HG03521 (cell line): ENCODE measurements around the gene NEUROD2.
A peak's percentile ranks its signal among the peaks of the same experiment; 100 is the strongest.

Experiments
- ATAC-seq: cut with Tn5 transposase; IDR thresholded peaks from one replicate; pipeline ENCODE4 v1.9.1; 2021; ENCODE audit warnings: mild to moderate bottlenecking, moderate library complexity; ENCODE audit not compliant: unreplicated experiment

NEUROD2 gene

GRCh38 chr17:39607851-39608130 lies at the start of gene NEUROD2:
Gene NEUROD2 (minus strand): TSS chr17:39607920. CDS start chr17:39606599, 1,321 bp downstream.
- ATAC-seq, result no peak

DNA sequence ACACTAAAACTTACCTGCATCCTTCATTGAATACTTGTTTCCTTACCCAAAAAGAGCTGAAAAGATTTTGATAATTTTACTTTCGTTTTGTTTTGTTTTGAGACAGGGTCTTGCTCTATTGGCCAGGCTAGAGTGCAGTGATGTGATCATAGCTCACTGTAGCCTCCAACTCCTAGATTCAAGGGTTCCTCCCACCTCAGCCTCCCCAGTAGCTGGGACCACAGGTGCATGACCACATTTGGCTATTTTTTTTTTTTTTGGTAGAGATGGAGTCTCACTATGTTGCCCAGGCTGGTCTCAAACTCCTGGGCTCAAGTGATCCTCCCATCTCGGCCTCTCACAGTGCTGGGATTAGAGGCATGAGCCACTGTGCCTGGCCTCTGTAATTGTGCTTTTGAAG lies 47.4 kb upstream of the NEUROD2 start:
- ATAC-seq, result no peak

DNA sequence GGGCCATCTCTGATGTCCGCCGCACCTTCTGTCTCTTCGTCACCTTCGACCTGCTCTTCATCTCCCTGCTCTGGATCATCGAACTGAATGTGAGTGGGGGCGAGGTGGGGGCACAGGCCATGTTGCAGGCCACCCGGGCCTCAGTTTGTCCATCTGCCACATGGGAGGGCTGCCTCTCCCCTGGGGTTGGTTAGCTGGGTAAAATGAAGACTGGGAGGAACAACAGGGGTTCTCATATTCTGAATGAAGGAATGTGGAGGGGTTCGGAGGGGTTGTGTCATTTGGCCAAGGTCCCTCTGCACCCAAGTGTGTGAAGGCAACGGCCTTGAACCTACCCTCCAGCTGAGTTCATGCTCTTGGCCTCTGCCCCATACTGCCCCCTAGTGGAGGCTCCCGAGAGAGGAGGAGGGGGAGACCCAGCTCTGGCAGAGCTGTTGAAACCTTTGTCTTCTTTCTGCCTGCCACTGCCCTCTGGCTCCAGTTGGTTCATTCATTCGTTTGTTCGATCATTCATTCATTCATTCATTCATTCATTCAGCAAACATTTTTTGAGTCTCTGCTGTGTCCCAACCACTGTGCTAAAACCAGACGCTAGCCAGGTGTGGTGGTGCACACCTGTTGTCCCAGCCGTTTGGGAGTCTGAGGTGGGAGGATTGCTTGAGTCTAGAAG lies 46.1 kb upstream of the NEUROD2 start:
- no peak for ATAC-seq

GRCh38 chr17:39653316-39653661 lies 45.6 kb upstream of the NEUROD2 start:
- no peak for ATAC-seq

GRCh38 chr17:39652587-39653315 lies 45.0 kb upstream of the NEUROD2 start:
- ATAC-seq, result no peak

DNA sequence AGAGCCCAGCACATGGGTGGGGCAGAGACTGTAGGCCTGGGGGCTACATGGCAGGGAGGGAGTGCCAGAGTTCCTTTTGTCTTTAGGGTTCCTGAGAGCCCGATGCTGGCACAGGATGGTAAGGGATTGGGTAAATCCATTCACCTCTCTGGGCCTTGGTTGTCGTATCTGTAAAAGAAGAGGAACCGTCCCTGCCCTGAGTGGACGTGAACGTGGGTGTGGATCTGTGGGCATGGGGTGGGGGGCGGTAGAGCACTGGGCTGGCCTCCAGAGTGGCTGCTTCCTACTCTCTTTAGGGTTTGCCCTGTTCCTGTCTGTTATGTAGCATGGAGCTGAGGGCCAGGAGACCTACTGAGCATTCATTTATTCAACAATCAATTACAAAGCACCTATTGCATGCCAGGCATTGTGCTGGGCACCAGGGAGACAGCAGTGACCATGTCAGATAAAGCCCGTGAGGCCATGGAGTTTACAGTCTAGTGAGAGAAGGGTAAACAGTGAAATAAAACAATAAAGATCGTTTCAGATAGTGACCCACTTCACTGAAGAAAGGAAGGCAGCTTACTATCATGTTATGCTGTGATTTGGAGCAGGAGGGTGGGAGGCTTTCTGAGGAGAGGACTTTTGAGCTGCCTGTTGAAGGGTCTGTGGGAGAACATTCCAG lies 44.3 kb upstream of the NEUROD2 start:
- no peak for ATAC-seq

- ATAC-seq, result no peak
Measured at GRCh38 chr17:39650121-39650579, 42.4 kb upstream of the NEUROD2 start.

DNA sequence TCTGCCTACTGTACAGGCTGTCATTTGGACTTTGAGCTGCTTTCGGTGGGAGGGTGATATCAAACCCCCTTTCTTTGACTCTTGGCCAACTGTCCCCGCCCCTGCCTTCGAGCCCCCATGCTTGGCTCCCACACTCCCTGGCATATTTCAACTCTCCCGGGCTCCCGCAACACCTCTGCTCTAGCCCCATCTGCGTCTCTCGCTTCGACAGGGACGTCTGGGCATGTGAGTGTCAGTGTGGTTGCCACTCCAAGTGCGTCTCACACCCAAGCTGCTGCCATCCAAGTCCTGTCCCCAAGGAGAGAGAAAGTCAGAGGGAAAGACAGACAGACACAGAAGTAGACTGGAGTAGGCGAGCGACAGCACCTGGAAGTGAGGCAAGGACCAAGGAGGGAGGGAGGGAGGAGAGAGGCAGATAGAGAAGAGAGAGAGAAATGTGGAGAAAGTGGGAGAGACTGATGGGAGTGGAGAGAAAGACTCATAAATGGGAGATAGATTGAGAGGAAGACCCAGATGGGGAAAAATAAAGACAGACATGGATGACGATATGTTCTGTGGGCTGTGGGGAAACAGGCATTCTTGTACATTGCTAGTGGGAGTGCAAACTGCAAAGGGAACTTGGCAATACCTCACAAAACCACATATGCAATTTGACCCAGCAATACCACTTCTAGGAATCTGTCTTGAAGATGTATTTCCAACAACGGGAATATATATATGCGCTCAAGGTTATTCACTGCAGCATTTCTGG lies 41.1 kb upstream of the NEUROD2 start:
- no peak for ATAC-seq

DNA sequence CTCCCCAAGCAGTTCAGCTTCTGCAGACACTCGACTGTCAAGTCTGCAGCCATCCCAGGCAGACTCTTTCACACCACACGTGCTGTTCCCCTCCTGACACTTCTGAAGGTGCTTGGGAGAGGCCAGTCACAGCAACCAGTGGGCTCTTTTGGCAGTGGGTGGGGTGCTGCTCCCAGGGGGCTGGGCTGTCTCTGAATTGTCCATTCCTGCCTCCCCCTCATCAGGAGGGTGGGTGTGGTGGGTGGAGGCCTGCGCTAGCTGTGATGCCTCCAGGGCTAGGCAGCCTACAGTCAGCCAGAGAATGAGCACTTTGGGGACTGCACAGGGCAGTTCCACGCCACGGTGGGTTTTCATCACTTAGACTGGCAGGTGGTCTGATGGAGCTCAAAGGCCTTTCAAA lies 39.5 kb upstream of the NEUROD2 start:
- ATAC-seq, result no peak

GRCh38 chr17:39643271-39643670 lies 35.6 kb upstream of the NEUROD2 start:
- ATAC-seq, result no peak

DNA sequence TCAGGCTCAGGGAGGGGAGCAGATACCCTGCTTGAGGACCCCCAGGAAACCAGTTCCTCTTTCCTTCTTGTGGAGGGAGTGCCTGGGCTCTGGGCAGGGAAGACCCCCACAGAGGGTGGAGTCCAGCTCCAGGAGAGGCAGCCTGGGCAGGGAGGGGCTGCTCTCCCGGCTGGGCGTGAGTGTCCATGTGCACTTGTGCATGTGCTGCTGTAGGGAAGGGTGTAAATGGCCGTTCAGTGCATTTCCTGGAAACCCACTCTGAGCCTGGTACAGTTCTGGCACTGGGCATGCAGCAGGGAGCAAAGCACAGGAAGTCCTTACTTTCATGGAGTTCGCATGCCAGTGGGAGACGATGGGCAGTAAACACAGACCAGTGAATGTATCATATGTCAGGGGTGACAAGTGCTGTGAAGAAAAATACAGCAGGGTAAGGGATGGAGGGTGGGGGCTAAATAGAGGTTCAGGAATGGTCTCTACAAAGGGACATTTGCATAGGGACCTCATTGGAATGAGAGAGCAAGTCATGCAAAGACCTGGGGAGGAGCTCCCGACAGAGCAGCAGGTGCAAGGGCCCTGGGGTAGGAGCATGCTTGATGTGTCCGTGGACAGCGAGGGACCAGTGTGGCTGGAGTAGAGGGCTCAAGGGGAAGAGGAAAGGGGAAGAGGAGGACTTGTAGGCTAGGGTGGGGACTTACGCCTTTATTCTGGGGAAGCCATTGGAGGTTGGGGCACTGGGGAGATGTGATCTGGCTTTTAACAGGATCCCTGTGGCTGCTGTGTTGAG lies 34.8 kb upstream of the NEUROD2 start:
- ATAC-seq, result no peak

DNA sequence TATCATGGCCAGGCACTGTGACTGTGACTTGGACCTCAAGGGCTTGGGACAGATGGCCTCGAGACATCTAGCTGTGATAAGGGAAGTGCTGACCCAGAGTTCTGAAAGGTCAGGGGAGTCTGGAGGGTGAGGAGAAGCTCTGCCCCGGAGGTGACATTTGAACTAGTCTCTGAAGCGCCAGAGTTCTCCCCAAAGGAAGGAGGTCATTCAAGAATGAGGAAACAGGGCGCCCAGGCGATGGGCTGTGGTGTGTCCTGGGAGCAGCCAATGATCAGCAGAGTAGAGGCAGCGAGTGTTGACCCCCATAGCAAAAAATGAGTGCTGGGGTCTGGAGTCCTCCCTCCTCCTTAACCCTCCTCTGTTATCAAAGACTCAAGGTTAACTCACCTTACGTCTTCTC lies 34.2 kb upstream of the NEUROD2 start:
- ATAC-seq, result no peak

- no peak for ATAC-seq
Measured at GRCh38 chr17:39641097-39641496, 33.4 kb upstream of the NEUROD2 start.

- no peak for ATAC-seq
Measured at GRCh38 chr17:39640591-39641031, 32.9 kb upstream of the NEUROD2 start.

- ATAC-seq, result no peak
Measured at GRCh38 chr17:39639566-39640458, 32.1 kb upstream of the NEUROD2 start.

DNA sequence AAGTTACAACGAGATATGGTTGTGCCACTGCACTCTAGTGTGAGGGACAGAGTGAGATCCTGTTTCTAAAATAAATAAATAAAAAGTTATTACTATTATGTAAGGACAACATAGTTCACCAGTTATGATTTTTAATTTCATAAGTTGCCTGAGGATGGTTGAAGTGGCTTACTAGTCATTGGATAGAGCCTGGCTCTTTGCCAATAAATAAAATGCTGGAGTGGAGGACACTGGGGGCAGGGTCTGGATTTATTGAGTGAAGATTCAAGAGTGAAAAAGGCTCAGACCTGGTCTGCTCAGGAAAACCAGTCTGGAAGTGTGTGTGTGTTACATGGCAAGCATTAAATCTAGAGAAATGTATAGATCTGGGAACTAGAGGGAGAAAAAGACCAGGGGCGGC lies 31.3 kb upstream of the NEUROD2 start:
- no peak for ATAC-seq

DNA sequence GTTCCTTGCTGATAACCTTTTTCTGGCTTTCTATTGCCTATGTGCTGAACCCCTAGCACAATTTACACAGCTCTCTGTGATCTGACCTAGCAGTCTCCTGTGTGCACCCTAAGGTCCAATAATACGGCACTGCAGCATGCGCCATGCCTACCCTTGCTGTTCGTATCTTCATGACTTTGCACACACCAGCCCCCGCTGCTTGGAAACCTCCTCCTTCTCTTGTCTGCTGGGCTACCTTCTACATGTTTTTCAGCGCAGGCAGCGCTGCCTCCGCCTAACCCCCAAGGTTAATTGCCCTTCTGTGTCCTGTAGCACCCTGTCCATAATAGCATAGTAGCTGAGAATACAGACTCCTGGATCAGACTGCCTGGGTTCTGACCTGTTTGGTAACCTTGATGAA lies 30.6 kb upstream of the NEUROD2 start:
- no peak for ATAC-seq

GRCh38 chr17:39636927-39637736 lies 29.4 kb upstream of the NEUROD2 start, which contains the start of gene STARD3:
Gene STARD3 (plus strand): TSS chr17:39637144. CDS start chr17:39653532, 16,388 bp downstream.
- ATAC-seq, result peak; percentile 77

DNA sequence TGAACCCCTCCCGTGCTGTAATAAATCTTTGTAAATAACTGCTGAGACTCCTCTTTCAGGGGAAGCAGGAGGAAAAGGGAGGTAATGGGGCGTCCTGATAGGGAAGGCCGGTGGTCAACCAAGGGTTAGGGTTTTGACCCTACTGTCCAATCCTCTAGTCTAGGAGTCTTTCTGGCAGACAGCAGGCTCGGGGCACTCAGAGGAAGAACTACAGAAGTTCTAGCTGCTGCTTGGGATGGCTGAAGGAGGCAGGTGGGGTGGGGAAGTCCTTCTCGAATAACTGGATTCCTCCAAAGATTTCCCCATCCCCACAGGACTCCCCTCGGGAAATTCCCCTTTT lies 28.8 kb upstream of the NEUROD2 start:
- ATAC-seq, result no peak
